ENCODE results near the gene SERPINB10.

DNA sequence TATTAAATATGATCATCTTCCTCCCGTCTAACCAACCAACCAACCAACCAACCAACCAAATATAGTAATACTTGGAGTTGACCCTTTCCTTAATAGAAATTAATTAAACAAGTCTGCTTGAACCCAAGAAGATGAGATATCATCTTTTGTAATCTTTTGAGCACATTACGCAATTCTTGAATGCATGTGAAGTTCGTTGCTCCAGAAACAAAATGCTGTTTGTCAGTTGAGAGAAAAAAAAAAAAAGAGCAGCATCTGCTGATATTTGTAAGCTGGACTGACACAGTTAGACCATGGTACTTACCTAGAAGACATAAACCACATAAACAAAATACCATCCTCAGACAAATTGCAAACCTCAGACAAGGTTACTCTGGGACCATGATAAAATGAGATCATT lies 29.4 kb upstream of the SERPINB10 start:
- no peak for TF ChIP-seq POLR2A (IDR thresholded peaks at IDR 0.05; ENCODE audit: low read length)
- no peak for TF ChIP-seq GATA1 (IDR thresholded peaks at IDR 0.05; ENCODE audit: low read depth, low read length)
